ENCODE measurements around the gene SRSF5. TPM values are rescaled to one million over a fixed set of nuclear protein-coding genes. Genes with fewer than 3 reads are reported as not detected.

The SRSF5 gene
- total RNA-seq, 1 donor from 2014 or later, result 664 TPM

- Histone ChIP-seq H2AFZ (replicated peaks) (no peak overlapping the region), H3K27me3 (no peaks in the 10 kb centered on the region), H4K20me1 (ENCODE audit: low read depth) (peaks cover 10% of the 10 kb centered on the region), H3K9ac (no peak overlapping the region), H3F3A (ENCODE audit: low read depth) (peaks cover 29% of the 10 kb centered on the region), H3K4me3 (no peak overlapping the region), H3K9me3 (ENCODE audit: low read depth) (no peaks in the 10 kb centered on the region), H3K79me2 (ENCODE audit: low read depth) (no peaks in the 10 kb centered on the region), H3K27ac (no peak overlapping the region), H3K36me3 (peaks cover 7% of the 10 kb centered on the region), H3K4me1 (no peaks in the 10 kb centered on the region), H3K4me2 (no peak overlapping the region)
- Mint-ChIP-seq H3K9me3 (no peaks in the 10 kb centered on the region), H3K36me3 (peaks cover 18% of the 10 kb centered on the region), H3K4me1 (no peaks in the 10 kb centered on the region), H3K27me3 (ENCODE audit: insufficient read depth, low read depth) (no peaks in the 10 kb centered on the region), H3K4me3 (no peak overlapping the region), H3K27ac (no peak overlapping the region)
- TF ChIP-seq EZH2phosphoT487 (IDR thresholded peaks at IDR 0.05), result no peak
- TF ChIP-seq EZH2 (IDR thresholded peaks at IDR 0.05), result no peak
- no peak for TF ChIP-seq CTCF (IDR thresholded peaks at IDR 0.05)
- no peak for DNase-seq (ENCODE audit: low spot score)
These were observed 14.0 kb downstream of the SRSF5 start for GRCh38 chr14:69780952-69781351.

GRCh38 chr14:69784942-69785341, 18.0 kb downstream of the SRSF5 start:
- H4K20me1 ChIP-seq (ENCODE audit: low read depth), result no peaks in the 10 kb centered on the region
- Mint-ChIP-seq H3K9me3 (peaks cover 2% of the 10 kb centered on the region), H3K4me1 (no peaks in the 10 kb centered on the region), H3K4me3 (no peak overlapping the region), H3K27ac (no peak overlapping the region), H3K27me3 (ENCODE audit: insufficient read depth, low read depth) (no peaks in the 10 kb centered on the region), H3K36me3 (peaks cover 5% of the 10 kb centered on the region)
- H2AFZ ChIP-seq (replicated peaks), result no peak overlapping the region
- TF ChIP-seq EZH2phosphoT487 (IDR thresholded peaks at IDR 0.05), result no peak
- TF ChIP-seq EZH2 (IDR thresholded peaks at IDR 0.05), result no peak
- no peak for TF ChIP-seq CTCF (IDR thresholded peaks at IDR 0.05)
- no peaks in the 10 kb centered on the region for H3K79me2 ChIP-seq (ENCODE audit: low read depth)
- DNase-seq (ENCODE audit: low spot score), result no peak
- H3K4me2 ChIP-seq, result no peak overlapping the region
- peaks cover 5% of the 10 kb centered on the region for H3K36me3 ChIP-seq
- H3K27me3 ChIP-seq, result no peaks in the 10 kb centered on the region
- H3K9ac ChIP-seq, result no peak overlapping the region
- H3K27ac ChIP-seq, result no peak overlapping the region
- no peaks in the 10 kb centered on the region for H3F3A ChIP-seq (ENCODE audit: low read depth)
- H3K4me3 ChIP-seq, result no peak overlapping the region
- no peaks in the 10 kb centered on the region for H3K9me3 ChIP-seq (ENCODE audit: low read depth)
- H3K4me1 ChIP-seq, result no peaks in the 10 kb centered on the region

GRCh38 chr14:69786603-69787002, 19.7 kb downstream of the SRSF5 start:
- no peak overlapping the region for H3K4me3 Mint-ChIP-seq
- H3K4me2 ChIP-seq, result no peak overlapping the region
- no peaks in the 10 kb centered on the region for H3K27me3 Mint-ChIP-seq (ENCODE audit: insufficient read depth, low read depth)
- no peak overlapping the region for H3K27ac Mint-ChIP-seq
- no peaks in the 10 kb centered on the region for H3K36me3 ChIP-seq
- no peaks in the 10 kb centered on the region for H4K20me1 ChIP-seq (ENCODE audit: low read depth)
- H3K4me1 ChIP-seq, result no peaks in the 10 kb centered on the region
- DNase-seq (ENCODE audit: low spot score), result no peak
- H3K9me3 ChIP-seq (ENCODE audit: low read depth), result no peaks in the 10 kb centered on the region
- TF ChIP-seq CTCF (IDR thresholded peaks at IDR 0.05) (no peak), EZH2phosphoT487 (IDR thresholded peaks at IDR 0.05) (no peak), EZH2 (IDR thresholded peaks at IDR 0.05) (no peak)
- no peaks in the 10 kb centered on the region for H3K4me1 Mint-ChIP-seq
- H2AFZ ChIP-seq (replicated peaks), result no peak overlapping the region
- no peaks in the 10 kb centered on the region for H3K79me2 ChIP-seq (ENCODE audit: low read depth)
- peaks cover 2% of the 10 kb centered on the region for H3K36me3 Mint-ChIP-seq
- no peak overlapping the region for H3K9ac ChIP-seq
- H3K9me3 Mint-ChIP-seq, result peaks cover 2% of the 10 kb centered on the region
- no peak overlapping the region for H3K4me3 ChIP-seq
- H3K27ac ChIP-seq, result no peak overlapping the region
- H3F3A ChIP-seq (ENCODE audit: low read depth), result no peaks in the 10 kb centered on the region
- no peaks in the 10 kb centered on the region for H3K27me3 ChIP-seq
